Camera-type eye (tissue), 1 donor: ENCODE results near the gene PROX1. TPM values are rescaled to one million over a fixed set of nuclear protein-coding genes. Genes with fewer than 3 reads are reported as not detected.

Experiments used
- total RNA-seq: library from RNA; depleted of rRNA; stranded (reverse); fragments of >200 nt; gene quantifications from one replicate; pipeline ENCODE4 v1.2.3, GENCODE V29; 2014

The PROX1 gene
- total RNA-seq = 92.5 TPM

DNA sequence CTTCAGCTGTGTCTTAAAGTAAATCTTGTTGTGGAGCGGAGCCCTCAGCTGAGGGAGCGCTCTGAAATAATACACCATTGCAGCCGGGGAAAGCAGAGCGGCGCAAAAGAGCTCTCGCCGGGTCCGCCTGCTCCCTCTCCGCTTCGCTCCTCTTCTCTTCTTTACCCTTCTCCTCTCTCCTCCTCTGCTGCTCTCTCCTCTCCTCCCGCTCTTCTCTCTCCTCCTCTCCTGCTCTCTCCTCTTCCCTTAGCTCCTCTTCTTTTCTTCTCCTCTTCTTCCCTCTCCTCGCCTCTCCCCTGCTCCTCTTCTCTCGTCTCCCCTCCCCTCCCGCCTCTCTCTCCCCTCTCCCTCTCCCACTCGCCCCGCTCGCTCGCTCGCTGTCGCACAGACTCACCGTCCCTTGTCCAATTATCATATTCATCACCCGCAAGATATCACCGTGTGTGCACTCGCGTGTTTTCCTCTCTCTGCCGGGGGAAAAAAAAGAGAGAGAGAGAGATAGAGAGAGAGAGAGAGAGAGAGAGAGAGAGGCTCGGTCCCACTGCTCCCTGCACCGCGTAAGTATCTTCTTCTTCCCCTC, at the start of gene PROX1:
TSS of gene PROX1 (plus strand) at position 47 of the 580 bp plus-strand sequence. CDS start 8,563 bp downstream, outside the sequence.

